HCEC 1CT (cell line): Measurements from ENCODE around the gene FMOD.

ENCODE experiments used
- DNase-seq: peaks from one replicate; pipeline ENCODE4 v3.0.0-alpha.2; 2017

FMOD gene

DNA sequence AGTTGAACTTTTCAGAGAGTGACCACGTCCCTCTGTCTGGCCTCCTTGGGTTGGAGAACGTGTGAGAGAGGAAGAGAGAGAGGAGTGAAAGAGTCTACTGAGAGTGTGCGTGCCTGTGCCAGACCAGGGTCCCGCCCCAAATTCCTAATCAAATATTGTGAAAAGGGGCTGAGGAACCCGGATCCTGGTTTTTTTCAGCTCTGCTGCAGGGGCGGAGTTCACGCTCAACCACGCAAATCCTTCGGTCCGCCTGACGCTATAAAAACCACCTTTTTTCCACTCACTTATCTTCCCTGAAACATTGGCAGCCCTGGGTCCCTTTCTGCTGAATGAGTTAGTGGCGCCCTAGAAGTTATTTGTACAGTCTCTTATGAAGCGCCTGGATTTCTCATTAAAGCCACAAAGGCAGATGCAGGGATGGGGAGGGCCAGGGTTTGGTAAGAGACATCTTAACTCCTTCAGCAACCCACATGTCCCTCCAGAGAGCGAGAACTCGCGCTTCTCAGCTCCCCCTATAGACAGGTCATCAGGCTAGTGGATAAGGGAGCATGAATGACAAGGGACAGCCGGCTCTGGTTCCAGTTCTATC lies at the start of gene FMOD:
Gene FMOD, minus strand, starts transcription at position 86 of the 589 bp plus-strand sequence. CDS start 2,852 bp downstream, outside the sequence.
- no peak for DNase-seq

DNA sequence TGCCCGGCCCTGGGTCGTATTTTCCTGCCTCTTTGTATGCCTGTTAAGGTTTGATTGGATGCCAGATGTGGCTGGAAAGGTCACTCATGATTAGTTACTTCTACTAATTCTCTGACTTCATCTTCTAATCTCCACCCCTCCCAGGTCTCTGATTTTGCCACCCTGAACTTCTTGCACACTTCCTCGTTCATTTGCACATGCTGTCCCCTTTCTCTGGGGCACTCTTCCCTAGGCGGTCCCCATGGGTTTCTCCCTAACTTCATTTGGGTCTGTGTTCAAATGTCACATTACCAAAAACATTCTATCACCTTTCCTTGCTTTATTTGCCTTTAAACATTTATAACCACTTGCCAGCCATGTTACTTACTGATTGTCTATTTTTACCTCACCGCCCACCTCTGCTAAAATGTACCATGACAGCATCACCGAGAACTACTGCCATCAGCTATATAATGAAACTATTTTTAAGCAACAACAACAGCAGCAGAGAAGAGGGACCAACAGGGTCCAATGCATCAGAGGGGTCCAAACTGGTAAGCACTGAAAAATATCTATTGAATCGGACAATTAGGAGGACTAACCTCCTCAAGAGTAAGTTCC lies 45.8 kb upstream of the FMOD start:
- no peak for DNase-seq

DNA sequence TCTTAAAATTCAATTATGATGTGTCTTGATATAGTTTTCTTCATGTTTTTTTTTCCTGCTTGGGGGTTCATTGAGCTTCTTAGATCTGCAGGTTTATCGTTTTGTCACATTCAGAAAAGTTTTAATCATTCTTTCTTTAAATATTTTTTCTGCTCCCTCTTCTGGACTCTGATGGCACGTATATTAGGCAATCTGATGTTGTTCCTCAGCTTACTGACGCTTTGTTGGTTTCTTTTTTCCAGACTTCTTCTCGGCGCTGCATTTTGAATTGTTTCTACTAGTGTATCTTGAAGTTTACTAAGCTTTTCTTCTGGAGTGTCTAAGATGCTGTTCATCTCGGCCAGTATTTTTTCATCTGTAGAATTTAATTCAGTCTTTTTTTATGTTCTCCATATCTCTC lies 44.8 kb upstream of the FMOD start:
- DNase-seq, result no peak

DNA sequence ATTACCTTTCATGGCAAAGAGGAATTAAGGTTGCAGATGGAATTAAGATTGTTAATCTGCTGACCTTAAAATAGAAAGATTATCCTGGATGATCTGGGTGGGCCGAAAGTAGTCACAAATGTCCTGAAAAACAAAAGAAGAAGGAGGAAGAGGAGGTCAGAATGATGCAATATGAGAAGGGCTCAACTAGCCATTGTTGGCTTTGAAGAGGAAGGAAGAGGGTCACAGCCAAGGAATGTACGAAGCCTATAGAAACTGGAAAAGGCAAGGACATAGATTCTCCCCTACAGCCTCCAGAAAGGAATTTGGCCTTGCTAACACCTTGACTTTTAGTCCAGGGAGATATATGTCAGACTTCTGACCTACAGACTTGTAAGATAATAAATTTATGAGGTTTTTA lies 39.4 kb upstream of the FMOD start:
- DNase-seq, result no peak

DNA sequence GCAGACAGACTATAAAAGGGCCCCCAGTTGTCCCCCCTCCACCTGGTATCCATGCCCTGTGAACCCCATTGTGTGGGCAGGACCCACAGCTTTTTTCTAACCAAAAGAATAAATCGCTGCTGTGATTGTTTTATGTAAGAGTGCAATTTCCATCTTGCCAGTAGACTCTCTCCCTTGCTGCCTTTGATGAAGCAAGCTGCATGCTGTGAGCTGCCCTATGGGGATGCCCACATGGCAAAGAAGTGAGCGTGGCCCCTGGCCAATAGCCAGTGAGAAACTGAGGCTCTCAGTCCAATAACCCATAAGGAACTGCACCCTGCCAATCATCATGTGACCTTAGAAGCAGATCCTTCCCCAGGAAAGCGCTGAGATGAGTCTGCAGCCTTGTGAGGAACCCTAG lies 37.8 kb upstream of the FMOD start:
- no peak for DNase-seq

DNA sequence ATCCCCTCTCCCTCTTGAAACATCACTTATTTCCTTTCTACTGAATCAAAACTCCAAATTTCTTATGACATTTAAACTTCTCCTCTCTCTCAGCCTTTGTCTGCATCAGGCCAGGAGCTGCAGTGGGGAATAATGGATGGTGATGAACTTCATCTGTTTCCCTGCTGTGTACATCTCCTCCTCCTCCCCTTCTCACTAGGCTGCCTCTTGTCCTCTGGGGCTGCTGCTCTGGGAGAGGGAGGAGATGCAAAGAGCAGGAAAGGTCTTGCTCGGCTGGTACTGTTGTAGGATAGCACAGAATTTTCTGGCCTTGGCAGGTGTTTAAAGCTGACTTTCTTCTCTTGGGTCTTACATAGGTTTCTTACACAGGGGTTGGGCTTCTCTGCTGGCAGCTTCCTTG lies 31.1 kb upstream of the FMOD start:
- DNase-seq, result no peak

DNA sequence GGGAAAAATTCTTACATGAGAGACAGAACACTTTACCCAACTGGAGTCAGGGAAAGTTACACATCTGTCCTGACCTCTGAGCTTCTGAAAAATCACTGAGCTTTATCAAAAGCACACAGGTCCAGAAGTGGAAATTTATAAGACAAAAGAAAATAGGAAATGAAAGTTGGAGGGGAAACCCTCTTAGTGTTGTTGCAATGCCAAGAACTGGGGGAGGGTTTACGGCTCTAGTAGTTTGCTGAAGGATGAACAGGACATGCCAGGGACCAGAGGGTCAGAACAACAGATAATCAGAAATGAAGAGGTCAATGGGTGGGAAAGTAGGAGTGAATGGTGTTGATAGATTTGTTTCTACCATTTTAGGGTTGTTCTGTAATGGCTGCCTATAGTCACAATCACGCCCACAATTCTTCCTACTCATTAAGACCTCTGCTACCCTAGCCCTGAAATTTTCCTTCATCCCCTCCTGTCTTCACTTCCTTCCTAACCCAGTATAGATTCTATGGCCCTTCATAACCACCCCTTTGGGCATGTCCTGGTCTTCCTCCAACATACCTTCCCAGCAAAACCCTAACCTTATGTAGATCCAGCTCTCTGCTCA lies 30.3 kb upstream of the FMOD start:
- no peak for DNase-seq

DNA sequence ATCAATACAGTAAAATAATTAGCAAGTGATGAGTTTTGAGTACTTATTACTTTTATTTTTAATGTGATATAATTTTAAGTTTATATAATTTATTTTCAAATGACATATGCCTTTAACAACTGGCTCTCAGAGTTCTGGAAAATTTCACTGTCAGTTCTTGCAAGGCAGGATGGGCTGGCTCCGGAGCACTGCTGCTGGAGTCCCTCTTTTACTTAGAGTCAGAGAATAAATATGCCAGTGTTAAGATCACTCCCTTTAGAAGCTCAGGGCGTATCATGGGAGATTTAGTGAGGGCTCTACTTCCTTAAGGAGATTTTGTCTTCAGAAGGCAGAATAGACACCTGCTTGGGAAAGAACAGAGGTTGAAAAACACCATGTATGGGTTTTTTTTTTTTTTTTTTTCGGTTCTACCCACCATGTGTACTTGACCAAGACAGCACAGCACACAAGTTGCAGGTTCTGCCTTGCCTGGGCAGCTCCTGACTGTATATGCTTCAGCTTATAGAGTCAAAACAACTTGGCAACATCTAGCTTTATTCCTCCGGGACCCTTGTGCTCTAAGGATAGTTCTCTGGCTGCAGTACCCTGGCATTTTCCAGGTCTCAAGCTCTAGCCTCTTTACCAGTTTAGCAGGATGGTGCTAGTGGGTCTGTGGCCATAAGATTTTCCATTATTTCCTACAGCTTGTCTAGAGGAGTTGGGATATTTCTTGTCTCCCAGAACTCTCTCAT lies 29.7 kb upstream of the FMOD start:
- no peak for DNase-seq

DNA sequence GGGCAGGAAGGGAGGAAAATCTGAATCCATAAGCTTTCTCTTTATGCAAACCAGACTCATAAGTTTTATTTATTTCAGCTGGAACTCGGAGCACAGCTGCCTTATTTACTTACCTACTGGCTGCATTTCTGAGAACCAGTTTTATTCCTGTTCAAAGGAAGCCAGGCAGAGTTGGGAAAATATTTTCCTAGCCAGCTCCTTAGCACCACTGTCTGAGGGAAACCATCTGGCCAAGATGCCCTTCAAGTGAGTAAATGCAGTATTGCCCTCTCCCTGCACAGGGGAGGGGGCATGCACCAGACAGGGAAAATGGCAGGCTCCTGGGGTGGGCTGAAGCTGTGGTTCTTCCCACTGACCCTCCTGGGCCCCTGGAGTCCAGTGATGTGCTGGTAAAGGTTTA lies 28.9 kb upstream of the FMOD start:
- DNase-seq, result no peak

DNA sequence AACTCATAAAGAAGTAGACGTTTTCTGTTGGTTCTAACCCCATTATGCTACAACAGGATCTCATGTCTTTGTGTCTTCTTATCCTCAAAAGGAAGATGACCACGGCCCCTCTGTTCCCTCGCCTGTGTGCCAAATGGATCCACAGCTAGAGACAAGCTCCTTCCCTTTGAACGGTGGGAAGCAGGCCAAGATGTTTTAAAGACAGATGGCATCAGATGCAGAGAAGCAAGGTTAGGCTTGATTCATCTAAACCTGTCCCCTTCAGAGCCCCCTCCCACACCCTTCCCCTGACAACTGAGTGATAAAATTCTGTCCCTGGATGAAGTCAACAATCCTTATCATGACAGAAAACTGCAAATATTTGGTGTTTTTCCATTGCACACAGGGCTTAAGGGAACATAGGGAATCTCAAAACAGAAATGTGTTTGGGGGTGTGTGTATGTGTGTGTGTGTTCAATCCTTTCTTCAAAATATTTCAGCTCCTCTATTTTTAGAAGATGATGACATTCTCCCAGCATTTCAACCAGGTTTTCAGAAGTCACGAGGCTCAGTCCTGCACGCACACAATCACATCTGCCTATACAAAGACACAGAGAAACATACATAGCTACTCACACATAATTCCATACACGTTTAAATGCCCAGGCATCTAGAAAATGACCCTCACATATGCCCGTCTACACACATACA lies 27.8 kb upstream of the FMOD start:
- peak; percentile 42 for DNase-seq

DNA sequence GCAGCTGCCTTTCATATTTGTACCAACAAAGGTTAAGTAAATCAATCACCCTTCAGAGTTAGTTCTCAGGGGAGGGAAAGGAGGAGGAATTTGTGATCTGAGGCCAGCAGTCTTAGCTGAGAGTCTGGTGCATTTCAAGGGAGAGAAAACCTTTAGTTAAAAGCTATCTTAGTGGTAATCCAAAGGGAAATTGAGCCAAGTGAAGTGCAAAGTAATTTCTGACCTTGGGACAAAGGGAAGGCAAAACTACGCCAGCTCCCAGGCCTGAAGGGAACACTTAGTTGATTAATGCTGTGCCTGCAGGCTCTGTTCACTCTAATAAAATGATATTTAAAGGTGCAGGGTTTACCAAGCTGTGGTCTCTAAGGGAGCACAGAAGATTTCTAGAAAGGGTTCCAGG lies 23.1 kb upstream of the FMOD start:
- no peak for DNase-seq

DNA sequence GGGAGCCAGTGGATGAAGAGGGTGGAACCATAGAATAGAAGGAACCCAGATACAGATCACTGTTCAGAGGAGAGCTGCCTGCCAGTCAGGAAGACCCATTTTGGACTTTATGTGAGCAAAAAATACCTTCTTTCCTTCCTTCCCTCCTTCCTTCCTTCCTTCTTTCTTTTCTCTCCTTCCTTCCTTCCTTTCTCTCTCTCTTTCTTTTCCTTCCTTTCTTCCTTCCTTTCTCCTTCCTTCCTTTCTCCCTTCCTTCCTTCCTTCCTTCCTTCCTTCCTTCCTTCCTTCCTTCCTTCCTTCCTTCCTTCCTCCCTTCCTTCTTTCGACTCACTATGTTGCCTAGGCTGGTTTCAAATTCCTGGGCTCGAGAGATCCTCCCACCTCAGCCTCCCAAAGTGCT lies 22.1 kb upstream of the FMOD start:
- DNase-seq, result no peak

DNA sequence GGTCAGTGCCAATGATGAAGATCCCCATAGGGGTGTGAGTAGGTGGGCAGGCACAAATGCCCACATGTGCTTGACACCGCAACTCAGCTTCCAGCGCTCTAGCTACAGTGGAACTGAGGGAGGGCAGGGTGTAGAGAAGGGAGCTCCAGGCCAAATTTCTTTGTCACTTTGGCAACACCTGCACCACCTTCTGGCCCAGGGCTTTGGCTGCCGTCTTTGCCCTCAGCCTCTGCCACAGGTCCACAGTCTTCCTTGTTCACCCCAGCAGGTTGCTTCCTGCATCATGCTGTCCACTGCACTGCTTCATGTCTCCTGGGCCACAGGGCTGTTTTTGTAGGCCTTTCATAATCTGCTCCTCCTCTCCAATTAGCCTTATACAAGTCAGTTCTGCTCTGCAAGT lies 20.4 kb upstream of the FMOD start:
- no peak for DNase-seq

DNA sequence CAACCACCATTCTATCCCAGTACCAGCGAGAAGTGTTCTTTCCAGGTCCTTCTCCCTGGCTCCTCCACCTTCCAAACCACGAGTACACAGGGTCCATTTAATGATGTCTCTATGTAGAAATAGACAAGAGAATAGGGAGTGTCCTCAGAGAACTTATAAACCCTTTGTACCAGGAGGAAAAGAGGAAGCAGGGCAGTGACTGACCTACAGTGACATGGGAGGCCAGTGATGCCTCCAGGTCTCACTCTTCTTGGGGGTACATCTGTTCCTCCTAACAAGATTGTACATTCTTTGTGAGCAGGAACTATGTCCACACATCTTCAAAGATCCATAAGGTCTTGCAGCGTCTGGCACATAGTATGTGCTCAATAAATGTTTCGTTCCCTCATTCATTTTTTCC lies 18.7 kb upstream of the FMOD start:
- DNase-seq, result no peak

DNA sequence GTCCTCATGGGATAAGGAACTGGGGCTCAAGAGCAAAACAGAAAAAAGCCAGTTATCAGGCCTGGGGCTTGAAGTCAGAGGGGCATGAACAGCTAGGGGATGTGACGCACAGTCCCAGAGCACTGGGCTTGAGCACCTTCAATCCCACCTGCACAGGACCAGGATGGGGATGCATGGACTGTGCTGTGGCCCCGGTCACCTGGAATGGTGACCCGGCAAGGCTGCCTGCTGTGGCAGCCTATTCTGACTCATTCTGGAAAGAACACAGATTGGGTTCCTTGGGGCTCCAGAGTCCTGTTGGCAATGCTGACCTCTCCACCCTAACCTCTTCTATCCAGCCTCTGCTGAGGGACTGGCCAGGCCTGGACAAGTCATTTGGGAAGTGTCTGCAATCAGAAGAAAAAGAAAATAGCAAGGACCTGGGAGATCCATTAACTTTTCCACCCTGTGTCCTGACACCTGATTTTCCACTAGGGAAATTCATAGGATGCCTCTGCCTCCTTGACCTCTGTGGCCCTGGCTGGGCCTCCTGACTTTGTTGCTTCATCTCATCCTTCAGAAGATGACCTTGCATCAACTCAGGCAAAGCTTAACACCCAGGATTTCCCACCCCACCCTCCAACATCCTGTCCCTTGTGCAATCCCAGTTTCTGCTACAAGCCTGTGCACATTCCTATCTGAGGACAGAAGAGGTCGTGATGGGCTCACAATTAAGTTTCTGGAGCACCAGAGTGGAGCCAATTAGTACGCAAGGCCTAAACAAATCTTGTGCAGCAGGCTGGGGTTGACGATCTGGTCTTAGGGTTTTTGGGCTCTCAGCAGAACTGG lies 17.9 kb upstream of the FMOD start:
- peak; percentile 85 for DNase-seq

DNA sequence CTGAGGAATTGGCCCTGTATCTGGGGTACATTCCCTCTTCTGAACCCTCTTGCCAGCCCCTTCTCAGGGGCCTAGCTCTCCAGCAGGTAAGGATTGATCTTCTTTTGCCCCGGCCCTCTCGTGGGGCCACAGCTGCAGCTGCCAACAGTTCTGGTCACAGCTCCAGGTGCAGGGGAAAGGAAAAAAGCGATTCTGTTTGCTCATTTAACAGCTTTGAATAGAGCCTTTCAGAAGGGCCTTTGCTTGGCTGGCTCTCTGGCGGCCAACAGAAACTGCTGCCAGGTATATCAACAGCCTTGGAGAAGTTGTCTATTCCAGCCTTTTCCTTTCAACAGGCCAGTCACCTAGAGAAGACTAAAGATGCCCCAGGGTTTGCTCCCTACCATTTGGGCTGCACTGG lies 16.1 kb upstream of the FMOD start:
- DNase-seq, result no peak

DNA sequence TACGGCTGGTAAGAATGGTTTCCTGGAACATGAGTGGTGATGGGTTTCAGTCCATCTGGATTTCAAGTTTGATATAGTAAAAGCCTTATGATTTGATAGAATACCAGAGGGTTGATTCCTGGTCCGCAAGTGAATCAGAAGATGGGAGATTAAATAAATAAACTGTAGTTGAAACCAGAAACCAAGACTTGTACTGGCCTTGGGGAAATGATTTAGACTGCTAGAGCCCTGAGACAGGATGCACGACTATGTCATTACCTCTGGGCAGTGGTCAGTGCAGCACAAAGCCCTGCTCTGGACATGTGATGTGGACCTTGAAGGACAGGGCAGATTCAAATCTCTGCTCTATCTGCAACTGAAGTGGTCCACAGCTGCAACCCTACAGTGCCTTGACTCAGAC lies 15.6 kb upstream of the FMOD start:
- no peak for DNase-seq

DNA sequence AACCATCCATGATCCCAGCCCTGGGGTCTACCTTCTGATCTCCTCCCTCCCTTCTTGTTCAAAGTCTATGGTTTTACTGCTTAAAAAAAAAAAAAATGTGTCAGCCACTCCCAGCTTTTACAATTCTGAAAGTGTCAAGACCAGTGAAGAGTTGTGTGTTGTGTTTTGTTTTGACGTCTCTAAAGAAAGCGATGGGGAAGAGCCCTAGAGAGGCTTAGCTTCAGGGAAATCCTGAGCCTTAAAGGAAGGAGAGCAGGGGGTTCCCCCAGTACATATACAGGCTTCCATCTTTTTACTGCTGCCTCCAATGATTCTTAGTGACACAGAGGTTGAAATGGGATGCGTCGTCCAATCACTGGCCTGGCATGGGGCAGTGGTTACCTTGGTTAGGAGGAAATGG lies 13.9 kb upstream of the FMOD start:
- no peak for DNase-seq

DNA sequence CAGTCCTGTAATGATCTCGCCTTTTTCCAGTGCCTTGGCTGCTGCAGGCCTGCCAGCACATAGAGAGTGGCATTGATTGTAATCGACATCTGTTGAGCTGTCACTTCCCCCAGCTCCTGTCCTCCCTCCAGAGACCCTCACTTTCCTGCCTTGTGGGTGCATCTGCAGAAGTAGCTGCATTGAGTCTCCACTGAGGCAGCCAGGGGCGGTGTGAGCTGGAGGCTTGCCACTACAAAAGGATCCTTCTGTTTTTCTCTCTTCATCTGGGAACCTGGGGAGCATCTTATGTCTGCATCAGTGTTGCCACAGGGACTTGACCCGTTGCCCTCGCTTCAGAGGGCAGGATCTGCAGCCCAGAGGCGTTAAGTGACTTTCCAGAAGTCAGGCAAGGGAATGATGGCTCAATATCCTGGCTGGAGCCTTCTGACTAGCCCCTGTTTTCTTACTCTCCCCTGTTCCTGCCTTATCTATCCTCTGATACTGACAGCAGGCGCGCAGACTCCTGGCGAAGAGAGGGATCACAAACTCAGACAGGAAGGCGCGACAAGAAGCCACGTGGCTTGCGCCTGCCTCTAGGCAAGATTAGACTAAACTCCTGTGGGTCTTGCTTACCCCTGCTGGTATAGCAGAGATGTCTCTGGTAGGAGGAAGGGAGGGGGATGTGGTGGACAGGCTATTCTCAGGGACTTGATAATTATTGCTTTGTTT lies 13.3 kb upstream of the FMOD start:
- no peak for DNase-seq

DNA sequence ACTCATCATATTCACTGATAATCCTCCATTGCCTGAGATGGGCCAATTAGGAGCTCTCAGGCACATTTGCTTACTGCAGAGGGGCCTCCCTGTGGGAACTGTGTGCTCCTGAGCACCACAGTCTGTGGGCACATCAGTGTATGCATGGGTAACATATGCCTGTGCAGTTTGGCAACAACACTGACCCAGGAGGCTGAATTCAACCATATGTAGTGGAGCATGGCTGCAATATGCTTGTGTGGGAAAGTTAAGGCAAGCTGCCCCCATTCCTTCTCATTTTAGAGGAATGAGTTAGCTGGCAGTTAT lies 11.8 kb upstream of the FMOD start:
- no peak for DNase-seq

DNA sequence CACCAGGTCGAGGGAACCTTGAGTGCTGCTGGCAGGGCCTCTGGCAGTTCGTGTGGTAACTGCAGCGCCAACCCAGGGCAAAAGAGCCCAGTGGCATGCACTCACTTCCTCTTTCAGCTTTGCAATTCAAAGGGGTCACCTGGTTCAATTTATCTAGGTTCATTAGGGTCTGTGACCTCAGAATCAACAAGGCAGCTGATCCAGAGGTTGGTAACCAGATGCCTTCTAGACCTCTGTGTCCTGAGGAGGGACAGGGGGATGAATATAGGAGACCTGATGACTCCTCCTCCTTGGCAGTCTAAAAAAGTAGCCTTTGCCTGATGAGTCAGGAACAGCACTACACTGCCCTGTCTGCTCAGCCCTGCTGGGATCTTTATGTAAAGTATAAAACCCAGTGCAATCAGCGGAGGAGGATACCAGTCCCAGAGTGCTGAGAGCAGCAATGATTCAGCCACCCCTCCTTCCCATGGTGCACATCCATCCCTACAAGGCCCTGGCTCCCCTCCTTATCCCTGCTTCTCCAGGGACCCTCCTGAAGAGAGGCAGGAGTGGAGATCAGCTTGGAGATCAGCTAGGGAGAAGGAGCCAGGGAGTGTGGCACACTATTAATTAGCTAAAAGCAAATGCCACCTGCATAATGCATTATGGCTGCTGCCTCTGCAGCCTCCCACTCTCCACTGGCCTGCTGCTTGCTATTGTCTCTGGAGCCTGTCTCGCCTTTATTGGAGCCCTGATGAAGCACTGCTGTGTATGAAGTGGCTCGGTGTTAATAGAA lies 11.2 kb upstream of the FMOD start:
- peak; percentile 36 for DNase-seq
